ENCODE results near the gene TNIK. TPM values are rescaled to one million over a fixed set of nuclear protein-coding genes. Genes with fewer than 3 reads are reported as not detected.

TNIK gene
- polyA plus RNA-seq, 4 donors = 15.8 to 20.1 (median 17.4) TPM

DNA sequence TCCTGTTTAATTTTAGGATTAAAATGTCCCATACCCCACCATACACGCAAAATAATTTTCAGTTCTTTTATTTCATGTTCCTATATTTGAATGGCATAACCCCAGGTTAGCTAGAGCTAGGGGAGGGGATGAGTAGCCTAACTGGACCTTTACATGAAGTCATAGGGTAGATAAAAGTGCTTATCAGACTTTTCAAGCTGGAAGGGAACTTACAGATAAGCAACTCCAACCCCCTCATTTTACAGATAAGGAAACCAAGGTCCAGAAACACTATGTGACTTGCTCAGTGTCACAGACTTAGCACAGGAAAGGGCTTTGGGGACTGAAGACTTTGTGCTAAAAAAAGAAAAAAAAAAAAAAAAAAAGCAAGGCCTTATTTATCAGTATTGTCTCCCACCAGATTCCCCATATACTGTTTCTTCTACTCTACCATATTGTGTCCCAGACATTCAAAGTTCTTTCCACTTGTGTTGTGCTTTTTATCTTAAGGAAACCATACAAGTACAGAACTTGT, 10.6 kb upstream of the TNIK start:
- no peak for DNase-seq (ENCODE audit: low read depth in 4 of 4, low spot score in 2 of 4)

GRCh38 chr3:171469376-171469775, 9.2 kb upstream of the TNIK start:
- no peak for DNase-seq (ENCODE audit: low read depth in 4 of 4, low spot score in 2 of 4)

DNA sequence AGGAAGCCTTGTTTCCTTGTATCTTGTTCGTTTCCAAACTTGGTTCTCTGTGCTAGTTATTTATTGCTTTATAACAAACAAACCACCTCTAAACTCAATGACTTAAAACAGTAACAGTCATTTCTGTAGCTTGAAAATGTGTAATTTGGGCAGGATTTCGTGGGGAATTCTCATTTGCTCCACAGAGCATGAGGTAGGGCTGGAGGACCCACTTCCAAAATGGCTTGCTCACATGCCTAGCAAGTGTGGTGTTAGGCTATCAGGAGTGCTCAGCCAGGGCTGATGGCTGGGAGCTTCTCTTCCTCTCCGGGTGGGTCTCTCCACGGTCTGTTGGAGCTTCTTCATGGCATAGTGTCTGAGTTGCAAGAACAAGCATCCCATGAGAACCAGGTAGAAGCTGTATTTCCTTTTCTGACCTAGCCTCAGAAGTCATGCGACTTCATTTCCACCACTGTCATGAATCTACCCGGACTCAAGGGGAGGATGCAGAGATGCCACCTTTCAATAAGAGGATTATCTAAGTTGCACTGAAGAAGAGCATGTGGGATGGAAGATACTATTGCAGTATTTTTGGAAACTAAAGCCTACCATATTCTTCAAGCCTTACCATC, 8.2 kb upstream of the TNIK start:
- DNase-seq (ENCODE audit: low read depth in 4 of 4, low spot score in 2 of 4) = no peak

GRCh38 chr3:171465763-171466162, 5.6 kb upstream of the TNIK start:
- no peak for DNase-seq (ENCODE audit: low read depth in 4 of 4, low spot score in 2 of 4)

GRCh38 chr3:171464462-171464861, 4.3 kb upstream of the TNIK start:
- DNase-seq (ENCODE audit: low read depth in 4 of 4, low spot score in 2 of 4) = no peak

DNA sequence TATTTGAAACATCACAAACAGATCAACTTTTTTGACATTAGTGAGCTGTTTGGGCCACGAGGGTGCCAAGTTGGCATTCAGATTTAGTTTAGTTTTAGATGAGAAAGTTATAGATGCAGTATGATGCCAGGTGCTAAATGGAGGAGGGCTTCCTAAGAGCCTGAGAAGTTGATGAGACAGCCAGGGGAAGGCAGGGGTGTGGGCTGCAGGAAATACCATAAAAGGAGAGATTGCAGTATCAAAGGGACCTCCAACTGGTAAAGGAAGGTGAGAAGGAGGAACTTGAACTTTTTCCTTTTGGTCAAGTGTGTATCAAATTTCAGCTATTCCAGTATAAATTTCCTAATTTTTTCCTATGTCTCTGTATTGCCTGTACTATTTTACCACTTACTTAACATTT, 2.0 kb upstream of the TNIK start:
- DNase-seq (ENCODE audit: low read depth in 4 of 4, low spot score in 2 of 4) = no peak

- no peak for DNase-seq (ENCODE audit: low read depth in 4 of 4, low spot score in 2 of 4)
These were observed 1.3 kb upstream of the TNIK start for GRCh38 chr3:171461525-171461917.

DNA sequence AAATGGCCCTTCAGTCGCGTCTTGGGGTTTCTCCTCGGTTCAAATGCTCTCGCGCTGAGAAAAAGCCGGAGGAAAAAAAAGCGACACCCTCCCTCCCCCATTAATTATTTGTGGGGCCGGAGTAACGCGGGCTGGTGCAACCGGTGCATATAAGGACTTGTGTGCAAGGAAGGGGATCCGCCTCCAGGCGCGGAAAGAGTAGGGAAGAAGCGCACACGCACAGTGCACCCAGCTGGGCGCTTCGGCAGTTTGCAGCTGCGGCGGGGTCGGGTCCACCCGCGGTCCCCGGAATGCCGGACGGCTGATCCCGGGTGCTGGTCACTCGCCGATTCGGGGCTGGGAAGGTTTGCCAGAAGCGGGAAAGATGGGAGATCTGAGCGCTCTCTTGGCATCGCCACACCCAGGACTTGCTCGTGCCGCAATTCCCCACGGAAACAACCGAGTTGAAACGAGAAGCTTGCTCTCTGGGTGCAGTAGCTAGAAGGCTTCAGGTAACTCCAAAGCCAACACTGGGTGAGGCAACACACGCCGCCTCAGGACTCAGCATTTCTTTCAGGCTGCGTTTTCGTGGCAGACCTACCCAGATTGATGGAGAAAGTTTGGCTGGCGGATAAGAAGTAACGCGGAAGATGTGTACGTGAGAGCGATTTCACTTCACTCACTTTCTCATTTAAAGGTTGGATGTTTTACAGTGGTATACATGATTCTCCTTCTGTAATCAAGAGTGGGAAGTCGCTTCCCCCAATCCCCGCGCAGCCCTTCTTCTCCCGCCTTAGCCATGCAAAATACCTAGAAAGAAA, 720 bp upstream of the TNIK start:
- DNase-seq (ENCODE audit: low read depth in 4 of 4, low spot score in 2 of 4) = no peak

- DNase-seq (ENCODE audit: low read depth in 4 of 4, low spot score in 2 of 4) = peak in 1 of 4 donors; percentile 50
These were observed 866 bp downstream of the TNIK start for GRCh38 chr3:171459137-171459941.

- DNase-seq (ENCODE audit: low read depth in 4 of 4, low spot score in 2 of 4) = no peak
These were observed 1.4 kb downstream of the TNIK start for GRCh38 chr3:171458864-171459136.

DNA sequence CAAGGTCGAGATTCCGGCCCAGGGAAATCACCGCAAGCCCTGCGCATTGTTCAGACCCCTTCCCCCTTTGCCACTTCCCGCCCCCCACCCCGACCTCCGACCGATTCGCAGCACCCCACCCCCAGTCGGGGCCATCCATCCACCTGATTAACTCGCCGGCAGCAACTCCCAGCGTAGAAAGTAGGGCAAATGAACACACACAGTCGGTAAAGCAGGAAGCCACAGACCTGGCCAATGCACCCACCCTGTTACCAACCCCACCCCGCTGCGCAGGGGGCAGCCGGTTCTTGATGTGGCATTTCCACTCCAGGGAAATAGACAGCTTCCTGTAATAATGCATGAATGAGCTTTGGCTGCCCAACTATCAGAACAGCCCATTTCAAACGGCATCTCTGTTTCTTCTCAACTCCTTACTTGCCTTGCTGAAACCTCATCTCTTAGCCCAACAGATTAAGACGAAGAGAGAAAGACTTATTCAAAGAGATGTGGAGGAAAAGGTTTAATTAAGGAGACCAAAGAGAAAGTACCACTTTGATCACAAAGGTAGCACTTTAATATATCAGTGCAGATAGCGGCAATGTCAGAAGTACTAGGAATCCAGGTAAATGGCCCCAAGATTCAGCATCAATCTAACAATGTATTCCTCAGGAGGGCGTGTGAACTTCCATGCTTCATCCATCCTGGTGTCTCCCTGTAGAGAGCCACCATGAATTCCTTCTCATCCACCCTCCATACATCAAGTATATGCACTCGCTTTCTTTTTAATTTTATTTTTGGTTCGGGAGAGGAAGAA, 1.9 kb downstream of the TNIK start:
- no peak for DNase-seq (ENCODE audit: low read depth in 4 of 4, low spot score in 2 of 4)

DNA sequence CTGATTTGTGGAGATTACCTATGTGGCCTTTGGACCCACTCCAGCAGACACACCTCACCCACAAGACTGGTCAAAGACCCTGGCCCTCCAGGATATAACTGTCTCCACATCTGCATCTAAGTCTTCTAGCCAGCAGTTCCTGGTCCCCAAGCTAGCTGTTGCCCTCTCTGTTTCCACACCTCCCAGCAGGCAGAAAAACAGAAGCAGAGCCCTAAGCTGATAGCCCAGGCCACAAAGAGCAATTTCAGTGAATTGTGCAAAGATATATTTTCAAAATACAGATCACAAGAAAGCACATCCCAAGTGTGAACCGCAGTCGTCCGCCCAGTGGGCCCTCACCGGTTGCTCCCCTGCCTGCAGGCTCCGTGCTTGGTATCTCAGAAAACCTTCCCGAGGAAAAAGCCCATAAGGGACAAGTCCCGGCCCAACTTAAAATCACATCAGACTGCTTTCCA, 2.6 kb downstream of the TNIK start:
- no peak for DNase-seq (ENCODE audit: low read depth in 4 of 4, low spot score in 2 of 4)

DNA sequence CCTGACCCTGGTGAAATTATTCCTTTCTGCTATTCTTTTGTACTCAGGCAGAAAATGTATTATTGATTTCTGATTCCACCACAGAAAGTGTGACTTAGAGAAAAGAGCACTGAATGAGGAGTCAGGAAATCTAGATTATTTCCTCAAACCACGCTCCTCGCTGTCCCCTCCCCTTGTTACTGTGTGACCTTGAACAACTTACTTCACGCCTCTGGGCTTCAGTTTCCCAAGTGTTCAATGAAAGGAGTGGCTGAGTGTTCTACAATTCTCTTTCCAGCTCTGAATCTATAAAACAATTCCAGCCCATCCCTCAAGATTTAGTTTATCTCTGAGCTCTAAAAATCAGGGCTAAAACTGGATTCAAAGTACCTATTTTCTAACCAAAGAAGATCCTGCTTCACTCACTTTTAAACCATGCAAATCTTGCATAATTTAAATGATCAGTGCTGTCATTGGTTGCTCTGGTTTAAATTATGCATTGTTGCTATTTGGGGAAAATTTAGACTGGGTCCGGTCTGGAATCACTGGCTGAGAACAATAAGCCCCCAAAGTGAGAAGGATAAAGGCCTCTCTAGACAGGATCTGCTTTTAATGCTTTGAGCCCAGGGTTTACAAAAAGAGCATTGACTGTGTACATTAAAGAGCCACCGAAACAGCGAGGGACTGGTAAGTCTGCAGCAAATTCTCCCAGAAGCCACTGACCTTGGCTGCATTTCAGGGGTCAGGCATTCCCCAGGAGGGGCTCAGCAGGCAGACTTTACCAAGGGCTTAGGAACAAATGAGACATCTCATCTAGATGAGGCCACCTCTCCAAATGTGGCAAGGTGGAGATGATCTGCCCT, 3.2 kb downstream of the TNIK start:
- no peak for DNase-seq (ENCODE audit: low read depth in 4 of 4, low spot score in 2 of 4)

- DNase-seq (ENCODE audit: low read depth in 4 of 4, low spot score in 2 of 4) = no peak
These were observed 4.3 kb downstream of the TNIK start for GRCh38 chr3:171455603-171456550.

DNA sequence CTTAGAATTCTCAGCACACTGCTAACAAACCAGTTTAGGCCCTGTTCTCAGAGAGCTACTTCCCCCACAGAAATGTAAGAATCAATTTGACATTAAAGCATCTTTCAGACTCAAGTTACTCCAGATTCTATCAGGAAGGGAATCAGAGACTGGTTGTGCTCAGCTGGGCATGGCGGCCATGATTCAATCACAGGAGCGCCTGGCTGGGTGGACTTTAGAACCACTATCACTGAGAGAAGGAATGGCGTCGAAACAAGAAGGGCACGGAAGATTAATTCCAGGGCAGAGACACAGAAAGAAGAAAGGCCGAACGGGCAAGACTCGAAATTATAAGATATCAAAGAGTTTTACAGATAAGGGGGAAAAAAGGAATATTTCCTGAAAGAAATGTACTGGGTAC, 6.2 kb downstream of the TNIK start:
- no peak for DNase-seq (ENCODE audit: low read depth in 4 of 4, low spot score in 2 of 4)

DNA sequence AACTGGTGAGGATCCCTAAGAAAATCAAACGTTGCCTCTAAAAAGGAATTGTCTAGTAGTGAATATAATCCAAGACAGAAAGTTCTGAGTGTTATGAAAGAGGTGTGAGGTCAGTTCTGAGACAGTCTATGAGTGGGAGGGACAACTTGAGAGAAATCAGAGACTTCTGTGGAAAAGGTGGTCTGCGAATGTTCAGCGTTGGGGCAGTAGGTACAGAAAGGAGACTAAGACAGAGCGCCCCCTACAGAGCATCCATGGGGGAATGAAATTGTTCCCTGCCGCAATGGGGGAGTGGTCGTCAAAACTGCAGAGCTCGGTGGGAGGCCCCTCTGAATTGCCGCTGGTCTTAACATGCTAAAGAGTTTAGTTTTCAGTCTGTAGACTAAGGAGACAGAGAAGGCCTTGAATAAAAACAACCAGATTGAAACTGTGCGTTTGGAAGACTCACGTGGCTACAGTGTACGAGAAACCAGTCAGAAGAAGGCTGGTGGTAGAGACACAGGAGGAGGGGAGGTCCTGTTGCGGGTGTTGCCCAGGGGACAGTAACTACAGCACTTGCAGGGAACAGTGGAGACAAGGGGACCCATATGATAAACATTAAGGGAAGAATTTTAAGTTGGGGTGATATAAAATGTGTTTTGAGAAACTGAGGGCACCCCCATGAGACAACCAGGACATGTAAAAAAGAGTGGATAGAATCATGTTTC, 6.9 kb downstream of the TNIK start:
- DNase-seq (ENCODE audit: low read depth in 4 of 4, low spot score in 2 of 4) = no peak

GRCh38 chr3:171452328-171452727, 7.9 kb downstream of the TNIK start:
- DNase-seq (ENCODE audit: low read depth in 4 of 4, low spot score in 2 of 4) = no peak

- no peak for DNase-seq (ENCODE audit: low read depth in 4 of 4, low spot score in 2 of 4)
These were observed 8.3 kb downstream of the TNIK start for GRCh38 chr3:171451915-171452314.
